ENCODE data around the gene PEDS1.
A peak's percentile ranks its signal among the peaks of the same experiment; 100 is the strongest.
"Not testable (repeated sequence)": the region's sequence is repeated elsewhere in the genome, so short reads cannot be mapped to it uniquely, and the experiment has no call there.

Gene PEDS1

DNA sequence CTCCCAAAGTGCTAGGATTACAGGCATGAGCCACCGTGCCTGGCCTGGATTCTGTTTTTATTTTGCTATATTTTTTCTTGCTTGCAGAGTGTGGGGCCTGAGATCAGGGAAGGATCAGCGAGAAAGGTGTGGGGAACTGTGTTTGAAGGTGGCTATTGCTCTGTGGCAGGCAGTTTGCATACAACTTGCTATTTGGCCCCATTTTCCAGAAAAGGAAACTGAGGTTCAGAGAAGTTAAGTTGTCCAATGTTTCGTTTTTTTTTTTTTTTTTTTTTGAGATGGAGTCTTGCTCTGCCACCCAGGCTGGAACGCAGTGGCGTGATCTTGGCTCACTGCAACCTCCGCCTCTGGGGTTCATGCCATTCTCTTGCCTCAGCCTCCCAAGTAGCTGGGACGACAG, 8.0 kb upstream of the PEDS1 start:
- DNase-seq = not testable (repeated sequence)

DNA sequence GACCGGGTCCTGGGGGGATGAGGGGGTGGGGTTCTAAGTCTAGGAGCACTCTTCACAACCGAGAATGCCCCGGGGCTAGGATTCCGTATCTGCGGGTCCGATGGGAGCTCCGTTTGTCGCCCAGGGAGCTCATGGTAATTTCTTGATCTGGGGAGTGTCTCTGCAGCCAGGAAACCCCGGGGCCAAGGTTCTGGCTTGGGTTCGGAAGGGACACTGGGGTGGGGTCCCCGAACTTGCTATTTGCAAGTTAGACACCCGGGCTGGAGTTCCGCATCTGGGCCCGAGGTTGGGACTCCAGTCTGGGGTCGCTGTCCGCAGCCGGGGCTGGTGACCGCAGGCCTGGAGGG, 397 bp downstream of the PEDS1 start:
- DNase-seq = no peak

DNA sequence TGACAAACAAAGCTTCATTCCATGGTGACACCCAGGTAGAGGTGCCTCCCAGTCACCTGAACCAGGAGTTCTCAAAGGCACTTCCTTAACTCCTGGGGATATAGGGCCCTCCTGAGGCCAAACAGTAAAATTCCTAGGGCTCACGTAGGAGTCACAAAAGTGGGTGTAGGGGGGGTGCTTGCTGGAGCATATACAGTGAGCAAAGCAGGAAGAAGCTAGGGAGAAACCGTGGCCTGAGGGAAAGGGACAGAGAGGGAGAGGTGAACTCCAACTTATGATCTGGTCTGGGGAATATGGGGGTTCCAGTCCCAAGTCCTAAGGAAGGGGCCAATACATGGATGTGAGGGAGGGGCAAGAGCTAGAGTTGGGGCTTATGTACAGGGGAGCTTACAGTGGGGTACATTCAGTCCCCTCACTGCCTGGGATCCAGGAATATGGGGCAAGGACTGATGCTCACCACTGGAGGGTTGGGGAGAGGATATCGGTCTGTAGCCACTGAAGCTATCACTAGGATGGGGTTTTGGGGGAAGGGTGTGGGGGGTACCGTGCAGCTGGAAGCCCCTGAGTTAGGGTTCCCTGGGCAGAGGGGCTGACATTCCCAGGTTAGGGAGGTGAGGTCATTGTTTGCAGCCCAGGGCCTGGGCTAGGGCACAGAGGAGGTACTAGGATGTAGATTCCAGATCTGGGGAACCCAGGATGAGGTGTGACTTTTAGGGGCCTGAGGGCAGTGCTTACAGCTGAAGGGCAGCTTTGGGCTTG, 950 bp downstream of the PEDS1 start:
- DNase-seq = no peak

DNA sequence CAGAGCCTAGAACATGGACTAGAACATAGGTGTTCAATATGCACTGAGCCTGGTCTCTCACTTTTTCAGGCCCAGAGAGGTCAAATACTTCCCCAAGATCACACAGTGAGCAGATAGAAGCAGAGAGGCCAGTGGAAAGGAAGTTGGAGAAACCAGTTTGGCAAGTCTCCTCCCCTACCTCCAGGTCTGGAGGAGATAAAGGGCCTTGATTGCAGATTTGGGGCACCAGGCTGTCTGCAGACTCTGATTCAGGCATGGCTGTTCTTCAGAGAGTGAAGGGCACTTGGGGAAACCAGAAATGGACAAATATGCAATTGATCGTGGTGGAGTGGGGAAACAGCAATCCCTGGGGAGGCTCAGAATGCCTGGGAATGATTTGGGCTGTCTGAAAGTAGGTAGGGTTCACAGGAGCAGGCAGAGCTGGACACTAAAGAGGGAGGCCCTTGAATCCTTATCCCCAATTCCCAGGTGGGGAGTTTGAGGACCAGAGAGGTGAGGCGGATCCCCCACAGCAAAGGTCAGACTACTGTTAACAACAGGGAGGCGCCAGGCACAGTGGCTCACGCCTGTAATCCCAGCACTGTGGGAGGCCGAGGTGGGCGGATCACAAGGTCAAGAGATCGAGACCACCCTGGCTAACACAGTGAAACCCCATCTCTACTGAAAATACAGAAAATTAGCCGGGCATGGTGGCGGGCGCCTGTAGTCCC, 2.3 kb downstream of the PEDS1 start:
- DNase-seq = no peak

DNA sequence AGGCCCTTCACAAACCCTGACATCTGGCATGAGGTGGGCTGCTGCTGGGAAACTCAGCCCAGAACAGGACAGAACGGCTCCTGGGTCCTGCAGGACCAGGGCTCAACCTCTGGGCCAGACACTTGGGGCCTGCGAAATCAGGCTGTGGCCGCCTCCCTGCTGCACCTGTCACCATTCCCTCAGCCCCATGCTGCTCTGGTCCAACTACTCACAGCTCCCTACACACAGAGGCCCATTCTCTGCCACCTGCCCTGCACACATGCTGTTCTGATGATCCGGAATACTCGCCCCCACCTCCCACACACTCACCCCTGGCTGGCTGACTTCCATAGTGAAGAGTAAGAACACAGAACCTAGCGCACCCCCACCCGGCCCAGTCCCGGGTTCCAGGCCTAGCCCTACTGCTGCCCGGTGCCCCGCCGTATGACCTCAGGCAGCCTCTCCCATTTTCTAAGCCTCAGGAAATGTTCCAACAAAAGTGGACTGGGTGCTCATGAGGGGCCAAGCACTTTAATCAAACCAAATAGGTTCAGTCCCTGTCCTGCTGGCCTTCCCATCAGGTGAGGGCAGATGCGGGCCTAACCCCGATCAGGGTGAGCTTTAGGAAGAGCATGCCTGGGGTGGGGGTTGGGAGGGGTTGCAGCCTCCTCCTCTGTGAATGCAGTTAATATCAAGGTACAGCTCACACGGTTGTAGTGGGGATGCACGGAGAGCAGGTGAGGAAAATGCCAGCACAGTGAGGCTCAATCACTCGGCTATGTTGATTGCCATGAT, 3.9 kb downstream of the PEDS1 start:
- DNase-seq = no peak

DNA sequence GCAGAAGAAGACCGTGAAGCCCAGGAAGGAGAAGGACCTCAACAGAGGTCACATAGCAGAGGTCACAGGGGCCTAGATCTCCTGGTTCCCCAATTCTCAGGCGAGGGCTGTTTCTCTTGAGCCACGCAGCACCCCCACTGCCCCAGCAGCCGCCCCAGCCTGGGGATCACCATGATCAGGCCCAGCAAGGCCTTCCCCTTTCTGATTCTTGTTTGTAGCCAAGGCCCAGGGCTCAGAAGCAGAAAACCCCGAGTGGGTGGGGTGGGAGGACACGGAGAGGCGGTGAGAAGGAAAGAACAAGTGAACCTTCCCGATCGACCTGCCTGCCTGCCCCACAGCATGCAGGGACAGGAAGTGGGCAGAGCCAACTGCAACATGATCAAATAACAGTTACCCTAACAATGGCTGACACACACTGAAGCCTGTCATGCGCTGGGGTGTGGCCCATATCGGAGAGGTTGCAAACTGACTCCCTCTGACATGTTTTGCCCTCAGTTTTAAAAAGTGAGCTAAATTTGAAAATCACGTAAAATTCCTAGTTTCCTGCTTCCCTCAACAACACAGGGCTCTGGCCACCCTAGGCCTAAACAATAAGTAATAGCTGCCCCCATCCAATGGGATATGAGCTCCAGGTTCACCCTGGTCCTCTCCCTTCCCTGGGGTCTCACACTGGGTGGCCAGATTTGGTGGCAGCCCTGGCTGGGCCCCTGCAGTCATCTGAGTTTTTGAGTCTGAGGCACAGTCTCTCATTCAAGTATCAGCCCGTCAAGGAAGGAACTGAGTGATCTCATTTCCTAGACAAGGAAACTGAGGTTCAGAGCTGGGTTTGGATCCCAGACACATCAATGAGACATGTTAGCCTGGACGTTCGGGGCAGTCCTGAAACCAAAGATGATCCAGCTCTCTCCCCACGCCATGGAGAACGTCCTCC, 6.5 kb downstream of the PEDS1 start:
- DNase-seq = peak; percentile 58 to 88 (median 79)

DNA sequence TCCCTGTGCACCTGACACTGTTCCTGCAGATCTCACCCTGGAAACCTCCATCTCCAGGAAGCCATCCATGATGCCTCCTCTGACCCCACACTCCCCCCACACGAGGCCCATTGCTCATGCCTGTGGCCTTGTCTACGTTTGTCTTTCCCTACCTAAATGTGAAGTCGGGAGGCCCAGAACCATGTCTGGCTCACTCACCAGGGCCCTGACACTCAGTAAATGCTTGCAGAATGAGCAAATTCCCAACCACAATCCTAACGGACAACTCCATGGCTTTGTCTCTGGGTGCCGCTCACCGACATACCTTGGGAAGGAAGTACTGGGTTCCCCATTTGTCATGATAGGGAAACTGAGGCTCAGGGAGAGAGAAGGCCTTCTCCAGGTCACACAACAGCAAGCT, 7.3 kb downstream of the PEDS1 start:
- DNase-seq = no peak

DNA sequence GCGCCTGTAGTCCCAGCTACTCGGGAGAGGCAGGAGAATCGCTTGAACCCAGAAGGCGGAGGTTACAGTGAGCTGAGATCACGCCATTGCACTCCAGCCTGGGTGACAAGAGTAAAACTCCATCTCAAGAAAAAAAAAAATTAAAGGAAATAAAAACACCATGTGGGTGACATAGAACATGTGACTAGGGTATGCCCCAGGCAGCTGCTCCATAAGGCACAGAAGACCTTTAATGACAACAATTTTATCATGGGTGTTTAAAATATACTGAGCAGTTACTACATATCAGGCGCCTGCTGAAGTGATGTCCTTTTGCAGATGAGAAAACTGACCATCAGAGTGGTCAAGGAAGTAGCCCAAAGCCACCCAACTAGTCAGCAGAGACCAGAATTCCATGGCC, 8.0 kb downstream of the PEDS1 start:
- no peak for DNase-seq

DNA sequence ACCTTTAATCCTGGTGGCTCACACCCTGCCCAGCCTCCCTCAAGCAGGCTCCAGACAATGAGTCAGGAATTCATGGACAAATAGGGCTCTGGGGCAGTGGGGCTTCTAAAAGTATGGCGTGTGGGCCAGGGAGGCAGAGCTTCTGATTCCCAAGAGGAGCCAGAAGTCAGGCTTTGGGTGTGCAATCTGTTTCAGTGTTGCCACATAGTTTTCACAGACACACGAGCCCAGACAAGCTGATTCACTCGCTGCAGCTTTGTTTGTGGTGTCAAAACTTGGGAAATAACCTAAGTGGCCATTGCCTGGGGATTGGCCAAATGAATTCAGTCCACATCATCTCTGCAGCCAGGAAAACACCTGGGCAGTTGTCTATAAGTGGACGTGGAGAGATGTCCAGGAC, 9.2 kb downstream of the PEDS1 start:
- DNase-seq = no peak

DNA sequence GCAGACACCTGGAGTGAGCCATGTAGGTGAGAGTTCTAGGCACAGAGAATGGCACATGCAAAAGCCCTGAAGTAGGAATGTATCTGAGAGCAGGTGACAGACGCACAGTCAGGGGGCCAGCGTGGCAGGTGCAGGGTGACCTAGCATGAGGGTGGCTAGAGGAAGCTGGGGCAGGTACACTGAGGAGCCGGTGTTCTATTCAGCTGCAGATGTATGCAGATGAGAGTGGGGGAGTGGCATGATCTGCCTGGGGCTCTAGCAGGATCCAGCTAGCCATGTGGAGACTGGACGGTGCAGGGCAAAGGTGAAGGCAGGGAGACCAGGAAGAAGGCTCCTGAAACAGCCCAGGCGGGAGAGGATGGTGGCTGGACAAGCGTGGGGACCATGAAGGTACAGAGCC, 10.7 kb downstream of the PEDS1 start:
- DNase-seq = no peak

DNA sequence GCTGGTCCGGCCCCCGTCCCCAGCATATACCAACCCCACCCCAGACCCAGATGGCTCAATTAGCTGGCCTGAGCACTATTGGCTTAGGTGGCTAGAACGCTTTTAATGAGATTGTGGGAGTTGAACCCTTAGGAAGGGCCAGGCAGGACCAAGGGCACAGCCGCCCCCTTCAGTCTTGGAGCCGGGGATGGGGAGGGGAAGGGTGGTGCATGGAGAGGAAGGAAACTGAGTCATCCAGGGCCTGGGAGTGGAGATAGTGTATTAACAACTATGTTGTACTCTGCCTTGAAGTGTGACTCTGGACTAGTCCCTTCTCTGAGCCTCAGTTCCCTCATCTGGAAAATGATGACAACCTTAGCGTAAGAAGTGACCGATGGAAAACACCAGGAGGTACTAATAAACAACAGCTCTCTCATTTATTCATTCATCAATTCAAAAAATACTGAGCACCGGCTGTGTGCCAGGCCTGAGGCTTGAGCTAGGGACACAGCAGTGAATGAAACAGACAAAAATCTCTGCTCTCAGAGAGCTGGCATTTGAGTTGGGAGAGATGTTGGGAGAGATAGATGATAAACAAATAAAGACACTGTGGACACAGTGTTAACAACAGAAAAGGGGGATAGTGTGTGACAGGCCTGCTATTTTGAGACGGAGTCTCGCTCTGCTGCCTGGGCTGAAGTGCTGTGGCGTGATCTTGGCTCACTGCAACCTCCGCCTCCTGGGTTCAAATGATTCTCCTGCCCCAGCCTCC, 11.5 kb downstream of the PEDS1 start:
- no peak for DNase-seq

DNA sequence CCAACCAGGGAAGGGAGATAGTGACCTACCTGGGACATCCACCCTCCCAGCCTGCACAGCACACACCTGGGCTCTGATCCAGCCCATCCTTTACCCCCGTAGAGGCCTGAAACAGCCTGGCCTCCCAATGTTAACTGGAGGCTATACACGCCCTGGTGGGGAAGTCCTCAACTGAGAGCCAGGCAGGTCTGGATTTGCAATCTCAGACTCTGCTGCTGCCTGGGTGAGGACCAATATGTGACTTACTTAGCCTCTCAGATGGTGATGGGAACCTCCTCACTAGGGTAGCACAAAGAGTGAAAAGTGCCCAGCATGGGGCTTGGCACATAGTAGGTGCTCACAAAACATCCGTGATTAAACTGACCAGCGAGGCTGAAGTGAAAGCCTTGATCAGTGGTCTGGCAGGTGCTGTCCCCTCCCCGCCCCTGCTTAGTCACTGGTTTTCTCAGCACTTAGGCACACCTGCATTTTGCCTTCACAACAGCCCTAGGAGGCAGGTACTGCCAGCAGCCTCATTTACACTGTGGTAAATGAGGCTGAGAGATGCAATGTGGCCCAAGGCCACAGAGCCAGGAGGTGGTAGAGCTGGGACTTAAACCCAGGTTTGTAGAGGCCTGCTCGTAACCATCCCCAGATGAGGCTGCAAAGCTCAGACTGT, 12.4 kb downstream of the PEDS1 start:
- DNase-seq = no peak

DNA sequence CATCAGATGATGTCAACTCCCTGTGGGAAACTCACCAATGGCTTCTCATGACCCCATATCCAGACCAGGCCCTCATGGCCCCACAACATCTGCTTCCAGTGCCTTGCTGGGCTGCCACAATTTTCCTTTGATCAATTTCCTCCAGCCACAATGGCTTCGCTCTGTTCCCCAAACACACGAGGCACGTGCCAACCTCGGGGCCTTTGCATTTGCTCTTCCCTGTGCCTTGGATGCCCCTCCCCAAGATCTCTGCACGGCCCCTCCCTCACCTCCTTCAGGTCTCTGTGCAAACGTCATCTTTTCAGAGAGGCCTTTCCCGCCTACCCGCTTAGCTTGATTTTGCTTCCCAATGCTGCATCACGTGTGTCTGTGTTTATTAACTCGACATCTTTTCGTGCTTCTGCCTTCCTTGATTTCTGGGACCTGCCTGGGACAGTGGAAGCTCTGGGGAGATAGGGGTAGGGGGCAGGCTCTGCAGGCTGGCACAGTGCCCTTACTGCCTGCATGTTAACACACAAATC, 13.1 kb downstream of the PEDS1 start:
- DNase-seq = no peak

DNA sequence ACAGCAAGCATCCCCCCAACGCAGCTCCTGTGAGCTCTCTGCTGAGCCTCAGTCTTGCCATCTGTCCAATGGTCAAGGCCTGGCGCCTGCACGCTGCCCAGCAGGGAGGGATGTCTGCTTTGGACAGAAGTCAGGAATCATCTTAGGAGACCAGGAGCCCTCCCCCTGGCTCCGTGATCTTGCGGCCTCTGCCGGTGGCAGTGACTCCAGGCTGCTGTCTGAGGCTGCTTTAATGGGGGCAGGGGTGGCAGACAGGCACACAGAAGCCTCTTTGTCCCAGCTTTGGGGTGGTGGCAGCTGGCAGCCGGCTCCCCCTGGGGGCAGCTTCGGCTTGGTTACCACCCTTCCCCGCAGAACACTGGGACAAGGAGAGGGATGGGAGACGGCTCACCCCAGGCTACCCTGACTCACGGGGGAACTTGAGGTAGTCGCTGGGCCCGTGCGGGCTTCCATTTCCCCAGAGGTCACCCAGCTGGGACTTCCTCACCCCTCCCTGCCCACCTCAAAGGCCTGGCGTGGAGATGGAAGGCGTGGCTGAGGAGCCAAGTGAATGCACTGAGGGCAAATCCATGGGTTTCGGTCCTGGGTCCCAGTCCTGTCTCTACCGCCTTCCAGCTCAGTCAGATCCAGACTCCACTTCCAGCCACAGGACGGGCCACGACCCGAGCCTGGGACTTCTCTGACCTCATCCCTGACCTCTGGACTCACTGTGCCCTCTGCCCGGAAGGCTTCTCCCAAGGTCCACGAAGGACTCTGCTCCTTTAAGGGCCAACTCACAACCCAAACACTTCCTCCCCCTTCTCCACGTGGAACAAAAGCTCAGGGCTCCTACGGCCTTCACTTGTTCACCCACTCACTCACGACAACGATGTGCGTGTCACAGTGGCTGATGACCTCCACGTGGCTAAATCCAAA, 14.8 kb downstream of the PEDS1 start:
- no peak for DNase-seq

DNA sequence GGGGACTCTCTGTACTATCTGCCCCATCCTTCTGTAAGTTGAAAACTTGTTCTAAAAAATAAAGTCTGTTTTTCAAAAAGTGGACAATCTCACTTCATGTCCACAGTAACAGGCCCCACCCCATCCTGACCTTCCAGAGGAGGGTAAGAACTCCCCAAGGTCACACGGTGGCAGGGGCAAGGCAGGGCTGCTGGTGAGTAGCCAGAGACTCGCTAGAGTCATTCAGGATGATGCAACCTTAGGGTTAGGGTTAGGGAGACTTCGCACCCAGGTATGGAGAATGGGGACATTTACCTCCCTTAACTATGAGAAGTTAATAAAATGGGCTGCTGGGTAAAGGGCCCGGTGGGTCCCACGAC, 15.4 kb downstream of the PEDS1 start:
- DNase-seq = no peak

DNA sequence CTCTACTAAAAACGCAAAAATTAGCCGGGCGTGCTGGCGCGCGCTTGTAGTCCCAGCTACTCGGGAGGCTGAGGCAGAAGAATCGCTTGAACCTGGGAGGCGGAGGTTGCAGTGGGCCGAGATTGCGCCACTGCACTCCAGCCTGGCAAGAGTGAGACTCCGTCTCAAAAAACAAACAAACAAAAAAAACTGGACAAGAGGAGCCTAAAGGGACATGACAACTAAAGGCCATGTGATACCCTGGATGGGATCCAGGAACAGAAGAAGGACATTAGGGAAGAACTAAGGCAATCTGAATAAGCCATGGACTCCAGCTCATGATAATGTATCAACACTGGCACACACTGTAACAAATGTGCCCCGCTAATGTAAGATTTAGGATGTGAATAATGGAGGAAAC, 15.8 kb downstream of the PEDS1 start:
- DNase-seq = not testable (repeated sequence)

DNA sequence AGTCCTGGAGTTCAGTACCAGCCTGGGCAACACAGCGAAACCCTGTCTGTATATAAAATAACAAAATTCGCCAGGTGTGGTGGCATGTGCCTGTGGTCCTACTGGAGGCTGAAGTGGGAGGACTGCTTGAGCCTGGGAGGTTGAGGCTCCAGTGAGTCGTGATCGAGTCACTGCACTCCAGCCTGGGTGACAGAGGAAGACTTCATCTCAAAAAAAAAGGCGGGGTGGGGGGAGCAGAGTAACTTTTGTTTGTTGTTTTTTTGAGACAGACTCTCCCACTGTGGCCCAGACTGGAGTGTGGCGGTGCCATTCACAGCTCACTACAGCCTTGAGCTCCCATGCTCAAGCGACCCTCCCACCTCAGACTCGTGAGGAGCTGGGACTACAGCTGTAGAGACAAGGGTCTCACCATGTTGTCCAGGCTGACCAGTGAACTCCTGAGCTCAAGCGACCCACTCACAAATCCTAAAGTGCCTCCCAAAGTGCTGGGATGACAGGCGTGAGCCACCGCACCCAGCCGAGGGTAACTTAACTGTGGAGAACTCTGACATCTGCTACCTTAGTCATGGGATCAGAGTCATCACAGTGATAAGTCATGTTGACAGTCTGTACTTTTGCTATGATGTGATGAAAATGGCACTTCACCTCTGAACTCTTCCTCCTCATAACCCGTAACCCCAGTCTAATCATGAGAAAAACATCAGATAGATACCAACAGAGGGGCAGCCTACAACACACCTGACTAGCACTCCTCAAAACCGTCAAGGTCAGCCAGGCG, 16.5 kb downstream of the PEDS1 start:
- no peak for DNase-seq

DNA sequence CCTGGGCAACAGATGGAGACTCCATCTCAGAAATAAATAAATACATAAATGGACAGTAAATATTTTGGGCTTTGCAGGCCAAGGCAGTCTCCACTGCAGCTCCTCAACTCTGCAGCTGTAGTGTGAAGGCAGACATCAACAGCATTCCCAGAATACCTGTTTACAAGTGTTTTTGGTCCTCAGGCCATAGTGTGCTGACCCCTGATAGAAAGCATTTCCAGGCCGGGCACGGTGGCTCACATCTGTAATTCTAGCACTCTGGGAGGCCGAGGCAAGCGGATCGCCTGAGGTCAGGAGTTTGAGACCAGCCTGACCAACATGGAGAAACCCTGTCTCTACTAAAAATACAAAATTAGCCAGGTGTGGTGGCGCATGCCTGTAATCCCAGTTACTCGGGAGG, 18.4 kb downstream of the PEDS1 start:
- DNase-seq = not testable (repeated sequence)

DNA sequence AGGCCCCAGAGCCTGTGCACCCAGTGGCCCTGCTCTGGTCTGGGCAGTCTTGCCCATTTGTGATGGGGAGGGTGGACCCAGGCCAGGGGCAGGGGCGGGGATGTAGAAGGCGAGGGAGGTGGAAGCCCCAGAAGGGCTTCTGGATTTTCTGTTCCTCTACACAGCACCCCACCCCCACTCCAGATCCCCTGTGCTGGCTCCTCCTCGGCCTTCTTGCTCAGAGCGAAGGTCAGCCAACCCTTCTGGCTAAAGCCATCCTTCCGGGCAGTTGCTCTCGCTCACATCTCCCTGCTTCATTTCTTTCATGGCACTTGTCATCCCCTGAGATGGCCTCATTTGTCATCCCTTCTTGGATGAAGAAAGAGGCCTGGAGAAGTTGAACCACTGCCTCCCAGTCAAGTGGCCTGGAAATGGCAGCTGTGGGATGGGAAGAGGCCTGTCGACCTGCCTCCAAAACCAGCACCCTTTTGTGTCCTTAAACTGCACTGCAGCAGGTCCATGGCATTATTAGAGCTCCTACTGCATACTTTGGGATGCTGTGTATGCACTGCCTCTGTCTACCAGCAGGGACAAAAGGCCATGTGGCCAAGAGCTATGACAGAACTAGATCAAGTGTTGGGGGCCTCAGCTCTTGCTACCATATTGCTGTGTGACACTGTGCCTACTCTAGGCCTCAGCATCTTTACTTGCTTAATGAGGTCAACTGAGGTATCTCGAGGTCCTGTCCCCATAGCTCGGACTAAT, 19.9 kb downstream of the PEDS1 start:
- no peak for DNase-seq

Data from stimulated activated naive CD4-positive, alpha-beta T cell (primary cell).